Medulla oblongata (tissue), 1 donor: ENCODE results near the gene LYPD6B.

Experiments
- DNase-seq: peaks from one replicate; pipeline ENCODE4 v3.0.0-alpha.2; 2015; ENCODE audit errors: extremely low spot score

Gene LYPD6B

GRCh38 chr2:149070681-149071320 is 32.3 kb downstream of the LYPD6B start:
- DNase-seq: no peak

DNA sequence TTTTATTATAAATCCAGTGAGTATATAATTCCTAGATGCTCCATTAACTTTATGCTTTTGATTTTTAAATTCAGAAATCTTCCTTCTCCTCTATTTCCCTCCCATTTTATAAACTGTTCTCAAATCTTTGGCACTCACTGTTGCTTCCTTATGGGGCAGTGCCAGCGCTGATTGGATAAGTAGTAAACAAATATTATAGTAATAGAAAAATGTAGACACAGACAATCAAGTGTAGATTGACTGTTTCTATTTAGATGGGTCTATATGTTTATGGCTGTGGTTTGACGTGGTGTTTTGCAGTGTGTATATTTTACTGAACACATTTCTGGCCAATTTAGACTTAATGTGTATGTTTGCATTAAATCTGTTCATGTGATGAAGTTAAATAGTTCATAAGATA is 36.6 kb downstream of the LYPD6B start:
- DNase-seq: no peak

- no peak for DNase-seq
Observed at GRCh38 chr2:149075853-149076252, 37.4 kb downstream of the LYPD6B start.

DNA sequence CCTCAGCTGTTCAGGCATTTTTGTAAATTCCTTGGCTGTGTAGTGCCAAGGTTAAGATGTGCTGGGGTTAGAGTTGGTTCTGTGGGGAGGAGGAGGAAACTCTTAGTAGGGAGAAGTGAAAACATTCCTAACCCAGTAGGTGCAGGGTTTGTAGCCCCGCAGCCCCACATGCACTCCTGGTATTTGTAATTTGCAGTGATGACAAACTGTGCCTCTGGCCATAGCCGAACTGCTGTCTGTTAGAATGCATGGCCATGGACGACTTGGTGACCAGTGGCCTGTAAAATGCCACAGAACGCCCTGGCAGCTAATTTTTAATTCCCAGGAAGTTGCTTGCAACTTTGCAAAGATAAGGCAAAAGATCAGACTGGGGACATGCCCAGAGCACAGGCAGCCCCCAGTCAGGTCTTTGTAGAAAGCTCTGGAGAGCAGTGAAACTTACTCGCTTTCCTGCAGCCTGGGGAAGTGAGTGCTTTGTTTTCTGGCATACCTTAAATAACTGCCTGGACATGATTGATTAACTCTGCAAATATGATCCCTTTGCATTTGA is 38.4 kb downstream of the LYPD6B start:
- DNase-seq: no peak

DNA sequence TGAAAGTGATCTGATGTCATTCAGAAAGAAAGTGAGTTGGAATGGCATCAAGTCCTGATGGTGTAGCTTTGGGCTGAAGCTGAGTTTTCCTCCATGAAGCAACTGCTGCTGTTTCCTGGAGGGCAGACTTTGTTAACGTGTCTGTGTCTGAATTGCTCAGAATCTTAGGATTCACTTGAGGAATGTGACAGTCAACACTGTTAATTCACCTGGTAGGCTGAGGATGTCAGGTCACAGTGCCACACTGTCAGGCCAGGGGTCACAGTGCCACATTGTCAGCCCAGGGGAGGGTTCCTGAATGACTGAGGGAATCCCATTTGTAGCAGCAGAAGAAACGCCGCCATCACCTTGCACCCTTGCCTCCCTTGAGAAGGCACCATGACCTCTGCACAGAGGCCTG is 39.4 kb downstream of the LYPD6B start:
- DNase-seq: no peak

DNA sequence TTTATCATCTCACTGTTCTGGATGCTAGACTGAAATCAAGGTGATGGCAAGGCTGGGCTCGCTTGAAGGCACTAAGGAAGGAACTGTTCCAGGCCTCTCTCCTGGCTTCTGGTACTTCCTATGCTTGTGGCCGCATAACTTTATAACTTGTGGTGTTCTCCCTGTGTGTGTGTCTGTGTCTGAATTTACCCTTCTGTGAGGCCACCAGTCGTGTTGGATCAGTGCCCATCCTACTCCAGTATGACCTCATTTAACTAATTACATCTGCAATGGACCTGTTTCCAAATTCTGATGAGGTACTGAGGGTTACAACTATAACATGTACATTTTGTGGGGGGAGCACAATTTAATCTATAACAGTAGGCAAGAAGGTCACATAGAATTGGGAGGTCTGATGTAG is 41.6 kb downstream of the LYPD6B start:
- no peak for DNase-seq

DNA sequence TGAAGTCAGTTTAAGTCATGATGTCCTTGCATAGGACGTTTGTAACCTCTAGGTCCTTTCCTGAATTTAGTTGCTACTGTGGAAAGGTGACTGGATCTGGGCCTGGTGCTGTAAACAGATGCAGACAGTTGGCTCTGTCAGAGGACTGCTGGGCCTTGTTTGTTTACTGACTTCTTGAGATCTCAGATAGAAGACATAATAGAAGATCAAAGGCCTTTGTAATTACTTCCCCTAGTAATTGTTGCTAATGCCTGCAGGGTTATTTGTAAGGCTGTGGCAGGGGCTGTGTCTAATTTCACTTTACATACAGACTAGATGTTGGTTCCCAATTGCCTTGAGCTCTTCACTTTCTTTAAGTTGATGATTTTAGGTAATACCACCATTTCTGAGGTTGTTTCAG is 42.5 kb downstream of the LYPD6B start:
- DNase-seq: no peak

DNA sequence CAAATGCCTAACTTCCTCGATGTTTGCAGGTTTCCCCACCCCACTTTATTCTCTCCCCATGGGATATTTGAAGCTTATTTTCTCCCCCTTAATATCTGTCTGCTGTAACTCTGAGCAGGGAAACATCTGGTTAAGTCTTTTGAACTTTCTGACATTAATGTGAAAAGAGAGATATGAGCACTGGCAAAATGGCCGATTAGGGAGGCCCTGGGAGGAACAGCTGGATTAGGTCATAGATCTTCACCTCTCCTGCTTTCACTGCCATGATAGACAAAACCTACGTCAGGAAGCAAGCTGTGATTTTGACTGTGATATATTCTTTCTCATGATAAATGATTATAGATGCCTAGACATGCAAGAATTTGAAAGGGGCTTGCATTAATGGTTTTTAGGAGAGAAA is 43.6 kb downstream of the LYPD6B start:
- DNase-seq: no peak

DNA sequence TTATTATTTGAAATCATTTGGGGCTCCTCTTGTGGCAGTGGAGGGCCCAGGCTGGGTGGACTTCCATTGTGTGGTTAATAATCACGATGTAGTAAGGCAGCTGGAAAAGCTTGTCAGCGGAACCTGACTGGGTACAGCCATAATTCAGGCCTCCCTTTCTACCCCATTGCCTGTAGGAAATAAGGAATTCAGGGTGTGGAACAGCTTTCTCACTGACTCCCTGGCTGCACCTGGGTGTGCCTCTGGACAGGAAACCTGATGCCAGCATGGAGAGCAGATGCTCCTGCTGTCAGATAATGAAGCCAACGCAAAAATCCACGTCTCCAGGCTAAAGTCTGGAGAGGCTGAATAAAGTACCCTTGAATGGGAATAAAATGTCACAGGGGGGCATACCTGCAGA is 44.2 kb downstream of the LYPD6B start:
- no peak for DNase-seq

DNA sequence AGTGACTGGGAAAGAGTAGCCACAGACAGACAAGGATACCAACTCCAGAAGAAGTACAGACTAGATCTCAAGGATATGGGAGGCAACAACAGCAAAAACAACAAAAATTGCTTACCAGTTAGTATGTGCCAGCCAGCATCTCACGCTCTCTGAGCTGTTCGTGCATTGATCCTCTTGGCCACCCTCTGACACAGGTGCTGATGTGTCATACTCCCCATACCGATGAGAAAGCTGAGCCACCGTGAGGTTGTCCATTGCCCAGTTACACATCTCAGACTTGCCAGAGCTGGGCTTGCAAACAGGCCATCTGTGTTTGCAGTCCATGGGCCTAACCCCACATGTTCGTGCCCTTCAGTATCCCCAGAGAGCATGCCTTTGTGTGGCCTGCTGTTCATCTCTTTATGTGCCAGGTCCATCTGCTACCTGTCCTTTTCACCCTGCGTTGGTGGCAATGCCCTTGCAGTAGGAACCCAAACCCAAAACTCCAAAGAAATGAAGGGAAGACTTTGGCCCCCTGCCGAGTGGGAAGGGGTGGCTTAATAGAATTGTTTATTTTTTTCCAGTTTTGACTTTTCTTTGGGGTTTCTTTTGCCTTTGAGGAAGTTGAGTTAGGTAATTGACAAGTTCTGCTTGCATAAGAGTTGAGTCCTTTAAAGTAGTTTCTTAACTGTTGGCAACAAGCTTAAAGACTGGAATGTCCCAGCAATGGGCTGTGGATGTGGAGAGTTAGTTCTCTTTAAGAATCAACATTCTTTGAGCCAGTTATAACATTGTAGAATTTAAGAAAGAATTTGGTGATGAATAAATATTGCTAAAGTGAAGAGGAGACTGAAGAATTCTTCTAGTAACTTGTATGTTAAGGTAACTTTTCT is 46.7 kb downstream of the LYPD6B start:
- no peak for DNase-seq

DNA sequence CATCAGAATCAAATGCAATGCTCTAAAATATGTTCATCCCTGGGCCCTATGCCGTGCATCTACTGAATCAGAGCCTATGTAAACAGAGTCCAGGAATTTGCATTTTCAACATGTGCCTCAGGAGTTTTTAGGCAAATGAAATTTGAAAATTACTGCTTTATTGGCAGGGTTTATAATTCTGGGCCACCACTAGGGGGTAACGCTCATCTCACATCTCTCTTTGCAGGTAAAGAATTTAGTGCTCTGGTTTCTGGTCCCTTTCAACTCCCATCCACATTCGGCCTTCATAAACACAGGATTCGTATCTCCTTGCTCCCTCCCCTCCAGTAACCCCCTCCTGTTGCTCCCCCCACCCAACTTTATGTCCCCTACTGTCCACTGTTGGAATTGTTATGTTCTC is 49.3 kb downstream of the LYPD6B start:
- no peak for DNase-seq

GRCh38 chr2:149089068-149089467 is 50.6 kb downstream of the LYPD6B start:
- DNase-seq: no peak

- DNase-seq: no peak
Observed at GRCh38 chr2:149090706-149091105, 52.2 kb downstream of the LYPD6B start.

DNA sequence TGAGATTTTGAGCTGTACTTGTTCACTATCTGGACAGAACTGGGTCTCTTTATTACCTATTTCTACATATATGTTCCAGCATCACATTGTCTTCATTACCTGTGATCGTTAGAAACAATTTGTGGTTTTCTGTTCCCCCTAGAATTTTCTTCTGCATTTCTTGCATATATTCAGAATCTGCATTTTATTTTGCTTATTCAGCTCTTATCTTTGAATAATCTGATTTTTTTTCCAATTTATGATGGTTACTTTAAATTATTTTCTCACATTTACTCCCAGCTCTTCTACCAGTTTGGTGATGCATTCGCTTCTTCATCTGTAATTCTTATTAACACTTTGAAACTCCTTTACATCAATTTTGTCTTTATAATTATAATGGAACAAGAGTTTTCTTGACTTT is 55.1 kb downstream of the LYPD6B start:
- no peak for DNase-seq

DNA sequence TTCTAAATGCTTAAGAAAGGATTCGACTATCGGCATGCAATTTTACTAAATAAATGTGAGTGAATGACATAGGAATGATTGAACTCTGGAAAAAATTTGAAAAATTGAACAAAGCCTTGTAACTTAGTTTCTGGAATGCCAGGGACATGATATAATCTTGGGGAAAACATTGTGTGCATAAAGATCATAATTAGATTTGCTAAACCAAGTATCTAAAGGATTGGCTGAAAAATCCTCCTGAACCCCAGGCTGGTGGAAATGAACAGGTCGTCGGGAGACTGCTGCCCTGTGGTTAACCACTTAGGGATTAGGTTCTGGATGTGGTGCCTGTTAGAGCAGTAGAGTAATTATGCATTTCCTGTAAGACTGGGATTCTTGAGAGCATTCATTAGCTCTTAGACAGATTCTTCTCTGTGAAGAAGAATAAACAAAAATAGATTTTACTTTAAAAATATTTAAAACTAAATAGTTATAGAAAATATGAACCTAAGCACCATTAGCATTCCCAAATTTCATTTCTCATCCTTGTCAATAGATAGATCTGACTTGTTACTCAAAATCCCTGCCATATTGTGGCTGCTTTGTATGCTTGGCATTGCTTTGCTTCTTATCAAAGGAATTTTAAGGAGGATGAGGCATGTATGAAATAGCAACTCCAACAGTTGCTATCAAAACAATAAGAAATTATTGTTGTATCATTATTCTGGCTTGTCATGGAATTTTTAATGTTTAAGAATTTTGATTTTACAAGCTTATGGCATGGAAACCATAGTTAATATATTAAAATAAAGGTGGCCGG is 55.9 kb downstream of the LYPD6B start:
- no peak for DNase-seq

DNA sequence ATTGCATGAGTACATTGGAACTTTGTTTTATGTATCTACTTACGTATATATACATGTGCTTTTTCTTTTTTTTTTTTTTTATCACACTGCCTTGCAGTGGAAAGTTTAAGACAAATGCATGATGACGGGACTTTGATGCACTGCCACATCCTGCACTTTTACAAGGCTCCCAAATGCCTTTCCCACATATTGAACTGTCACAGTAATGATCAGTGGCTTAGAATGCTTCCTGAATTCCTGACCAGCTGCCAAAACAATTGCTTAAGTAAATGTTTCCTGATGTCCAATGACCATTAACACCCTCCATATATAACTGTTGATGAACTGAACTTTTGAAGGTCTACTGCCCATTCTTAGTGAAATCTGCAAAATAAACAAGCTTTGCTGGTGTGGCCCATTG is 60.2 kb downstream of the LYPD6B start:
- no peak for DNase-seq

DNA sequence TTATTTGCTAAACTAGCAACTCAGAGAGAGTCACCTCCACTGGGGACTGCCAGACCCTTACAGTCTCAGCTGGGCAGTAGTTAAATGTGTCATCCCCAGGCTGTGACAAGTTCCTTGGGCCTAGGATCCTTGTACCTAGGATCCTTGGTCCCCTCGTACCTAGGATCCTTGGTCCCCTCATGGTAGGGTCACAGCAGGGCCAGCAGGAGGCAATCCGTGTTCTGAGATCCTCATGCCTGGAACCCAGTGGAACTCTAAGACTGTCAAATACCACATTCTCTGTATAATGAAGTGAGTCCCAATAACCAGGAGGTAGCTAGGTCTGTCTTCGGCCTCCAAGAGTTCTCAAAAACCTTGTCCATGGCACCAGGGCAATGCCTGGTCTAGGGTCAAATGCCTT is 60.8 kb downstream of the LYPD6B start:
- no peak for DNase-seq

- no peak for DNase-seq
Observed at GRCh38 chr2:149100739-149101699, 62.5 kb downstream of the LYPD6B start.

DNA sequence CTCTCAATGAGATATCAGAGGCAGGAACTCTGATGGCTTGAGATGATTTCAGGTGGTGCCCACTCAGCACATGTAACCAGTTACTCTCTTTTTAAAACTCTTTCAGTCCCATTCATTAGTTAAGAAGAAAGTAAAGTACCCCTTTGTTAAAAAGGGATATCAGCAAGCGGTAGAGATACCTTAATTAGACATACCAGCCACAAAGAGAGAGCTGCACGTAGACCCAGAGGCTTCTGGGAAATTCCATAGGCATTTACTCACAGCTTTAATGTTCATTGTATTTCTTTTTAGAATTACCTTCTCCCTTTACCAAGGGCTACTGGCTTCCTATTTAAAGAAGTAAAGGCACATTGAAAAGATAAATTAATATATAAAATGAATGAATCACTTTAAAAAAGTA is 63.3 kb downstream of the LYPD6B start:
- no peak for DNase-seq

- no peak for DNase-seq
Observed at GRCh38 chr2:149103081-149103620, 64.7 kb downstream of the LYPD6B start.

DNA sequence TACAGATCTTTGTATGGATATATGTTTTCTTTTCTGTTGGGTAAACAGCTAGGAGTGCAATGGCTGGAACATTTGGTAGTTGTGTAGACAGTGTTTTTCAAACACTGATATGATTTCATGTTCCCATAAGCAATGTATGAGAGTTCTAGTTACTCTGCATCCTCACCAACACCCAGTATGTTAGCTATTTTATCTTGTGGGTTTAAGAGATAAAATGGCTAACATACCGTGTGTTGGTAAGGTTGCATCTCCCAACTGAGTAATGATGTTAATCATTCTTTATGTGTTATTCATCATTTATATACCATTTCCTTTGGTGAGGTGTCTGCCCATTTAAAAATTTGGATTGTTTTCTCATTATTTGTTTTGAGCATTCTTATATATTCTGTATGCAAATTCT is 65.7 kb downstream of the LYPD6B start:
- no peak for DNase-seq
